ENCODE measurements around the gene WASF3. TPM values are rescaled to one million over a fixed set of nuclear protein-coding genes. Genes with fewer than 3 reads are reported as not detected.

WASF3 gene
- total RNA-seq, 1 experiment from 2014 or later: 30.3 TPM

DNA sequence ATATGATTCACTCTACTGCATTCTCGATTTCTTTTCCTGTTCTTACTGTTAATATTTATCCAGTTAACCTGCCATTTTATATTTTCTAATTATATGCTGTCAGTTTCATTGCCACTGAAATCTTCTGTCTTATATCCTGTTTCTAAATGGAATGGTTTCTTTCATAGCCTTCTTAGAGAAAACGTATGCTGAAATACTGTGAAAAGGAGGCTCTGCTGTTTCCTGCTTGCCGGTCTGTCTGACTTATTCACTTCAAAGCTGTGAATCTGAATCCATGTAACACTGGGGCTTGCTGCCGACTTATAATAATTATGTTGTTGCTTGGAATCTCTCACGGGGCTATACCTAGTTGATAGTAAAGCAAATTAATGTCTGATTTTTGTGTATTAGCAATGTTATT lies 123.1 kb downstream of the WASF3 start:
- Histone ChIP-seq H3K36me3 (peaks cover 13% of the 10 kb centered on the region), H3K27me3 (no peaks in the 10 kb centered on the region), H3K27ac (peak overlapping the region; percentile 14; the same call in 1 of the 2 replicates)

DNA sequence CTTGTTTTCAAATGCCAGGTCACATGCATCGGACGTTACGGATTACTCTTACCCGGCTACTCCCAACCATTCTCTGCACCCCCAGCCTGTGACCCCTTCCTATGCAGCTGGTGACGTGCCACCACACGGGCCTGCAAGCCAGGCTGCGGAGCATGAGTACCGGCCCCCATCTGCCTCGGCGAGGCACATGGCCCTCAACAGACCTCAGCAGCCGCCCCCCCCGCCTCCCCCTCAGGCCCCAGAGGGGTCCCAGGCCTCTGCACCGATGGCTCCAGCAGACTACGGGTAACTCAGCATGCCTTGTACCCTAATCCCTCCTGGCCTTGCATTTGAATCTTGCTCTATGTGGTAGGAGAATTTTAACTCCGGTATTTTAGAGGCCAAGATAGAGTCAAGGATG lies 123.6 kb downstream of the WASF3 start:
- Histone ChIP-seq H3K27ac (no peak overlapping the region), H3K9me3 (replicated peaks) (no peaks in the 10 kb centered on the region), H3K4me1 (peaks cover 3% of the 10 kb centered on the region; the same call in 1 of the 2 replicates), H3K27me3 (no peaks in the 10 kb centered on the region), H3K4me3 (no peak overlapping the region), H3K36me3 (peaks cover 16% of the 10 kb centered on the region)
- no peak for DNase-seq

More for the DNA sequence above, 123.1 kb downstream of the WASF3 start:
- no peak for DNase-seq
- peaks cover 3% of the 10 kb centered on the region; the same call in 1 of the 2 replicates for H3K4me1 ChIP-seq
- H3K9me3 ChIP-seq (replicated peaks): no peaks in the 10 kb centered on the region
- no peak overlapping the region for H3K4me3 ChIP-seq

DNA sequence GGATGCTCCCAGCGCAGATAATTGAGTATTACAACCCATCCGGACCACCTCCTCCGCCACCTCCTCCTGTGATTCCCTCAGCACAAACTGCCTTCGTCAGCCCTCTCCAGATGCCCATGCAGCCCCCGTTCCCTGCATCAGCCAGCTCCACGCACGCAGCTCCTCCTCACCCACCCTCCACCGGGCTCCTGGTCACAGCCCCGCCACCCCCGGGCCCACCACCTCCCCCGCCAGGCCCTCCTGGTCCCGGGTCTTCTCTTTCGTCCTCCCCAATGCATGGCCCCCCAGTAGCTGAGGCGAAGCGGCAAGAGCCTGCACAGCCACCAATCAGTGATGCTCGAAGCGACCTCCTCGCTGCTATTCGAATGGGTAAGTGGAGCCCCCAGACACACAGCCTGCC lies 125.1 kb downstream of the WASF3 start:
- peaks cover 3% of the 10 kb centered on the region; the same call in 1 of the 2 replicates for H3K4me1 ChIP-seq
- no peak overlapping the region for H3K4me3 ChIP-seq
- no peaks in the 10 kb centered on the region for H3K9me3 ChIP-seq (replicated peaks)
- H3K27ac ChIP-seq: no peak overlapping the region
- DNase-seq: no peak
- H3K27me3 ChIP-seq: no peaks in the 10 kb centered on the region
- peaks cover 24% of the 10 kb centered on the region for H3K36me3 ChIP-seq

DNA sequence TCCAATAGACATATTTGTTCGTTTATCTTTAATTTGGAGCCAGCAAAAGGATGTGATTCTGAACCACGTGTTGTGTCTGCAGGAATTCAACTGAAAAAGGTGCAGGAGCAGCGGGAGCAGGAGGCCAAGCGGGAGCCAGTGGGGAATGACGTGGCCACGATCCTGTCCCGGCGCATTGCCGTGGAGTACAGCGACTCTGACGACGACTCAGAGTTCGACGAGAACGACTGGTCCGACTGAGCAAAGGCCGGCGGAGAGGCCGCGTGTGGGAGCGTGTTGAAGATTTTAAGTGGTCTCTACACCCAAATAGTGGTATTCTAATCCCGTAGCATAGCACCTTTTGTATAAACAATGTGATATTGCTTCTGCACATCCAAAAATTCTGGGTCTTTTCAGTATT lies 128.1 kb downstream of the WASF3 start:
- no peak overlapping the region for H3K4me3 ChIP-seq
- H3K36me3 ChIP-seq: peaks cover 31% of the 10 kb centered on the region
- H3K27ac ChIP-seq: no peak overlapping the region

DNA sequence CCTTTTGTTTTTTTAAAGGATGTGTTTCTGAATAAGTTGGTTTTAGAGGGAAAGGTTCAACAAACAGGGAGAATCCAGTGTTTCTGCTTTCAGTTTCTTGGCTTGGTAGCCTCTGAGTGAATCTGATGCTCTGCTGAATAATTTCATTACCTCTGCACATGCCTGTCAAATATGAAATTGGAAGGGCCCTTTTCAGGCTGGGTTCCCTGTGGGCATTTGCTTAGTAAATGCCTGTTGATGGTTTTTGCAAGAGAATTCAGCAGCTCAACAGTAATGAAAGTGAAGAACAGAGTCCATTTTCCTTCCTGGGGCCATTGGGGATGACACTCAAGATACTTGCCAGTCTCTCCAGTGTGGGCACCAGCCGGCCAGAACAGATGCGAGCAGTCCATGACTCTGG lies 128.8 kb downstream of the WASF3 start:
- peaks cover 3% of the 10 kb centered on the region; the same call in 1 of the 2 replicates for H3K9me3 ChIP-seq (replicated peaks)
- H3K36me3 ChIP-seq: peaks cover 35% of the 10 kb centered on the region
- no peaks in the 10 kb centered on the region for H3K27me3 ChIP-seq
- H3K4me1 ChIP-seq: peaks cover 8% of the 10 kb centered on the region
- H3K27ac ChIP-seq: no peak overlapping the region
- no peak for DNase-seq
- no peak overlapping the region for H3K4me3 ChIP-seq

More for the DNA sequence above, 128.1 kb downstream of the WASF3 start:
- Histone ChIP-seq H3K4me1 (peaks cover 9% of the 10 kb centered on the region), H3K27me3 (no peaks in the 10 kb centered on the region), H3K9me3 (replicated peaks) (peaks cover 3% of the 10 kb centered on the region; the same call in 1 of the 2 replicates)
- no peak for DNase-seq

DNA sequence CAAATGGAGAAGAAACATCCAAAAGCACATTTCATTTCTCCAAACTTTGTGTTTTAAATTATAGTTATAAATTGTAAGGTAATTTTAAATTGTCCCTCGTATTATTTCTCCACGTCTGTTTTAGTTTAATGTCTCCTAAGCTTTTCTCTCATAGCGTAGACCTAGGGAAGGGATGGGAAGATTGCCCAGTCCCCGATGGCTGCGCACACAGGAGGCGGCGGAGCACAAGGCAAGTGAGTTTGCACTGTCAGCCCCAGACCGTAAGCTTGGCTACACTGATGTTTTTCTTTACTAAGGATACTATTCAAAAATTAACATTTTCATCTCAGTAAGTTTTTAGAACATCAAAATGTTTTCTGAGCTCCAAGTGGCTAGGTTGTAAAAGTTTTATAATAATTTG lies 130.8 kb downstream of the WASF3 start:
- no peaks in the 10 kb centered on the region for H3K27me3 ChIP-seq
- peaks cover 8% of the 10 kb centered on the region for H3K4me1 ChIP-seq
- no peak overlapping the region for H3K27ac ChIP-seq
- H3K4me3 ChIP-seq: no peak overlapping the region
- DNase-seq: no peak
- H3K36me3 ChIP-seq: peaks cover 25% of the 10 kb centered on the region
- peaks cover 3% of the 10 kb centered on the region; the same call in 1 of the 2 replicates for H3K9me3 ChIP-seq (replicated peaks)

DNA sequence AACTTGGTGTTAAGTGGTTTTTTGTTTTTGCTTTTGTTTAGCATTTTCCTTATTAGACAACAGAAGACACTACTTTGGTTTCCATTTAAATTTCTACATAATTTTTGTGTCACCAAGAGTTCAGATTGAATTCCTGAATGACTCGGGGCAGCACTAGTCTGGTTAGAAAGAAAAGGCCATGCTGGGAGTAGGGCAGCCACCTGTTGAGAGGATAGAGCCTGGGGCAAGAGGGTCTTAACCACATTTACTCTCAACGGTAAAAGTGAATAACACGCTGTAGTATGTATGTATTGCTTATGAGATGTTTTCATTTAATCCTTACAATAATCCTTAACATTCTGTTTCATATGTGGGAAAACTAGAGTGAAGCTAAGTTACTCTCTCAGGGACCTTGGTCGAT lies 131.5 kb downstream of the WASF3 start:
- peaks cover 3% of the 10 kb centered on the region; the same call in 1 of the 2 replicates for H3K9me3 ChIP-seq (replicated peaks)
- H3K27ac ChIP-seq: no peak overlapping the region
- H3K27me3 ChIP-seq: no peaks in the 10 kb centered on the region
- DNase-seq: peak; percentile 49 to 69
- no peak overlapping the region for H3K4me3 ChIP-seq
- peaks cover 22% of the 10 kb centered on the region for H3K36me3 ChIP-seq
- H3K4me1 ChIP-seq: peaks cover 8% of the 10 kb centered on the region

DNA sequence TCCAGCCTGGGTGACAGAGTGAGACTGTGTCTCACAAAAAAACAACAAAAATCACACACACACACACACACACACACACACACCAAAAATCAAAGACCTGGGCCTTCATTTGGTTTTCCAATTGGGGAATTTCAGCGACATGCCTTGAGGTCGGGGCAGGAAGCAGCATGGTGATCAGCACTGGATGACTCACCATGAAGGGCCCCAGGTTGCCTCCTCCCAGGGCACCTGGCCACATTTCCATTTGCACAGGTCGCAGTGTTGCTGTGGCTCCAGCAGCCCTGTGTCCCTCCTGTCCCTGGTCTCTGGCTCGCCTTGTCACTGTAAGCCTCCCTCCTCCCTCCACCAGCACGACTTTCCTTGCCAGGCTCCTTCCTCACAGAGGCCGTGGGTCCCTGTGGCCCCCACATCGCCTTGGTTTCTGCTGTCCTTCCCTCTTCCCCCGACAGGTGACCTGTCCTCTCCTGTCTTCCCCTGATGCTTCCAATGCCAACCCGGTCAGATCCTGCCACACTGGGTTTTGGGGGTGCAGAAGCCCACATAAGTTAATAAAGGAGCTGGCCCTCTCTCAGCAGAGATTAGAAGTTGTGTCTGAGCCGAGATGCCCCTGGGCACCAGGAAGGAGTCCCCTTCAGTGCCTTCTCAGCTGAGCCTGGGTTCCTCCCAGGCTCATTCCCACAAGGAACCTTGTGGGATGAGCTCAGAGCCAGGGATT lies 136.4 kb downstream of the WASF3 start:
- H3K4me1 ChIP-seq: peaks cover 5% of the 10 kb centered on the region
- DNase-seq: no peak

DNA sequence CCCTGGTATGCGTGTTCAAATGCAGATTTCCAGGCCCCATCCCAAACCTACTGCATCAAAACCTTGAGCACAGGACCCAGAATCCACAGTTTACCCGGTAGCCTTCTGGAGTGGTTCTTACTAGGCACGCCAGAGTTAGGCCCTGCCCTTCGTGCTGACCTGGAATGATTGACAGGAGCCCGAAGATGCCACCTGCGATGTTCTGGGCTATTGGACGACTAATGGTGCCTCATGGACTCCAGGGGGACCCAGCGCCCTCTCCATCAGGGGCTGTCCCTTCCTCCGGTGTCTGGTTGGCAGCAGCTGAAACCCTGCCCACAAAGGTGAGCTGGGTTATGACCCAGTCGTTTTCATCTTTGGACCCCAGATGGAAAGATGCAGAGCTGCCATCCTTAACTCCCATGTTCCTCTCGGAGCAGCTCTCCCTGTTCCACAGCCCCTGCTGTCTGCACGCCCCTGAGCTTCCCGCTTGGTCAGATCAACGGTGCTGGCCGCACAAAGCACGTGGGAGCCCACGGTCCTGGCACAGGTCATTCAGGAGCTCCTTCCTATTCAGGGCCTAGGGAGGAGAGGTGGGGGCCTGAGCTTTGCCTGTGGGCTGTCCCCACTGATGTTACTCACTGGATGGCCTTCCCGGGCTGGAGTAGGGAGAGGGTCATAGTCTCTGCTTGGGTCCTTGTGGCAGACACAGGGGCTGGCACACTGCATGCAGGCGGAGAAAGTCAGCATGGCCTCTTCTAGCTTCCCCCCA lies 137.3 kb downstream of the WASF3 start:
- DNase-seq: peak in 1 of 2 experiments; percentile 9
- H3K4me3 ChIP-seq: no peak overlapping the region
- H3K9me3 ChIP-seq (replicated peaks): peaks cover 3% of the 10 kb centered on the region; the same call in 1 of the 2 replicates
- H3K27ac ChIP-seq: no peak overlapping the region
- H3K4me1 ChIP-seq: no peaks in the 10 kb centered on the region
- H3K27me3 ChIP-seq: no peaks in the 10 kb centered on the region
- H3K36me3 ChIP-seq: peaks cover 4% of the 10 kb centered on the region

More for the DNA sequence above, 136.4 kb downstream of the WASF3 start:
- Histone ChIP-seq H3K27ac (no peak overlapping the region), H3K27me3 (no peaks in the 10 kb centered on the region), H3K9me3 (replicated peaks) (peaks cover 3% of the 10 kb centered on the region; the same call in 1 of the 2 replicates), H3K4me3 (no peak overlapping the region), H3K36me3 (peaks cover 6% of the 10 kb centered on the region)

DNA sequence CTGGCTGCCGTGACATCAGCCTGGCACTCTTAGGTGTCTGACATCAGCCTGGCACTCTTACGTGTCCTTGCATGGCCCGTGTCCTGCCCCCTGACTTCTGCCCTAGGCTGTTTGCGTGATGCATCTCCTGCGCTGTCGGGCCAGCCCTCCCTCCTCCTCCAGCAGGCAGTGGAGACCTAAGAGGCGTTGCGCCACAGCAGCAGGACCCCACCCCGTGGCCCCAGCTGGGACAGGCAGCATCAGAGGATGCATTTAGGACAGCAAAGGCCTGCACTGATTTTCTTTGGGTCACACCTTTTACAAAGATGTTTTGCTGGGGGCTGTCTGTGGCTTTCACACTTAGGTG lies 137.8 kb downstream of the WASF3 start:
- Histone ChIP-seq H3K27ac (no peak overlapping the region), H3K27me3 (no peaks in the 10 kb centered on the region), H3K4me1 (no peaks in the 10 kb centered on the region), H3K4me3 (no peak overlapping the region), H3K36me3 (peaks cover 4% of the 10 kb centered on the region), H3K9me3 (replicated peaks) (peaks cover 1% of the 10 kb centered on the region; the same call in 1 of the 2 replicates)
- DNase-seq: no peak

DNA sequence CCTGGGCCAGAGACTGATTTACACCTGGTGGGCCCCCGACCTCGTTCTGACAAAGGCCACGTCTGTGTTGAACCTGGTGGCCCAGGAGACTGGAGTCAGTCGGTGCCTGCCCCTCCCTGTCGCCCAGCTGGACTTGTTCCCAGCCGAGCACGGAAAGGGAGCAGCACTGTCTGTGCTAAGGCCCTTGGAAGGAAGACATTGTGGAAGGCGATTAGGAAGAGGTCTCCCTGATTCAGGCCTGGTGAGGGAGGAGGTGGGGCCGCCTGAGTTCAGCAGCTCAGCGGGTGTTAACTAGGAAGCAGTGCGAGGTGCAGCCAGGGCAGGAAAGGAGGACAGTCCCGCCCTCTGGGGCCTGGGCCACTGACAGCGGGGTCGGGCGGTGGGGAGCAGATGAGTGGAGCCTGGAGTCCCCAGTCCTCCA lies 138.4 kb downstream of the WASF3 start:
- DNase-seq: no peak
- Histone ChIP-seq H3K27ac (no peak overlapping the region), H3K4me1 (no peaks in the 10 kb centered on the region), H3K9me3 (replicated peaks) (no peaks in the 10 kb centered on the region), H3K27me3 (no peaks in the 10 kb centered on the region), H3K4me3 (no peak overlapping the region), H3K36me3 (peaks cover 2% of the 10 kb centered on the region)

DNA sequence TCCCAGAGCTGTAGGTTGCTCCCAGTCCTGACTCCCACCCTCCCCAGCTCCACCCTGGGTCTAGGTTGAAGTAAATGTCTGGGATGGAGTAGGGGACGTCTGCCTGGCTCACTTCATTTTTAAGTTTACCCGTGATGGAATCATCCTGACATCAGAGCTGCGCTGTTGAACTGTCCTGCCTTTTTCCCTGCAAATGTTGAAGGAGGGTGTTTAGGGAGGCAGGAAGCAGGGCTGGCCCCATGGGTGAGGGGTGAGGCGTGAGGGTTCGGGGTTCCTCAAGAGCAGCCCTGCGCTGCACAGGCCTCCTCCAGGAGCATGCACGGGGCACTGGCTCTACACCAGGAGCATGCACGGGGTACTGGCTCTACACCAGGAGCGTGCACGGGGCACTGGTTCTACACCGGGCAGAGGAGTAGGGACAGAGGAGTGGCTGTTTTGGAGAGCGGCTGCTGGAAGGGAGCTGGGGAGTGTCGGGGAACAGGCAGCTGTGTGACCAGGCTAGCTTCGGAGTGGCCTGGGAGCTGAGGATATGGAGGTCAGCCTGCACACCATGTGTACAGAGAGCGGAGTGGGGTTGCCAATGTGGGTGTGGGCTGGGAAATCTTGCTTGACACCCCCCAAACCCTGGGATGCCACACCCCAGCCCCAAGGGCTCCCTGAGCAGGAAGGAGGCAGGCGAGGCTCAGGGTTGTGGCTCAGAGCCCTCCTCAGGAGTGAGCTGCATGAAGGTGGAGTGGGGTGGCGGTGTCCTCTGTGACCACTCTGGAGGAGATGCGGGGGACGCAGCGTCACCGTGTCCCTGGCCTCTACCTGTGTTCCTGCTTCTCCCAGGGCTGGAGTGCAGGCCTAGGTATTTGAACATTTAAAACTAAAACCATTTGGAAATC lies 139.8 kb downstream of the WASF3 start:
- H3K4me1 ChIP-seq: no peaks in the 10 kb centered on the region
- H3K27ac ChIP-seq: no peak overlapping the region
- no peaks in the 10 kb centered on the region for H3K36me3 ChIP-seq
- no peaks in the 10 kb centered on the region for H3K27me3 ChIP-seq
- DNase-seq: no peak
- H3K4me3 ChIP-seq: no peak overlapping the region
- no peaks in the 10 kb centered on the region for H3K9me3 ChIP-seq (replicated peaks)

DNA sequence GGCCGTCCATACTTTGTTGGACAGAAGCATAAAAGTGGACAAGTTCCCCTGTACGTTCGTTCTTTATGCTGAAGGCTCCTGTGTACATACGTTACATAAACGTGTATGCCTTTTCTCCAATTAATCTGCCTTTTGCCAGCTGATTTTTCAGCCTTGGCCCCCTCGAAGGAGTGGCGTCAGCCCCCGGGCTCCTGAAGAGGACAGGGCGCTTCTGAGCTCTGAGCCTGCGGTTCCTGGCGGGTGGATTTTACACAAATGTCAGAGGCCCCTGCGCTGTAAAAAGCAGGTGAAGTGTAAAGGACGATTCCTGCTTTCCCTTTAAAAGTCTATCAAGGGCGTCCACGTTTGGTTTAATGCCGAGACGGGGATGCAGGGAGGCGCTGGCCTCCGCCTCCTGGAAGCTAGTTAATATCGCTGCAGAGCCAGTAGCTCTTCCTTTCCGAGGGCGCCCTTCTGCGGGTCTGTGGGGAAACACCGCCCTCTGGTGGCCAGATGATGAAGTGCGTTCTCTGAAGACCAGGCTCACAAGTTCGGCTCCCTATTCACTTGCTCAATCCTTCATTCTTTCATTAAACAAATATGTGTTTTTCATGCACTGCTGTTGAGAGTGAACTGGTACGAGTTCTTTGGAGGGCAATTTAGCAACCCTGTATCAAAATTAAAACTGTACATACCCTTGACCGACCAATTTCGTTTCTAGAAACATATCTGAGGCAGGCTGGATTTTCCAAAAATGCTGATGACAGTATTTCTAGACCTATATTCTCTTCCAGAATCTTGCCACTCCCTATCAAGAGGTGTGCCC lies 141.1 kb downstream of the WASF3 start:
- H3K4me3 ChIP-seq: peak overlapping the region; percentile 41
- no peaks in the 10 kb centered on the region for H3K4me1 ChIP-seq
- peak; percentile 74 to 92 for DNase-seq

DNA sequence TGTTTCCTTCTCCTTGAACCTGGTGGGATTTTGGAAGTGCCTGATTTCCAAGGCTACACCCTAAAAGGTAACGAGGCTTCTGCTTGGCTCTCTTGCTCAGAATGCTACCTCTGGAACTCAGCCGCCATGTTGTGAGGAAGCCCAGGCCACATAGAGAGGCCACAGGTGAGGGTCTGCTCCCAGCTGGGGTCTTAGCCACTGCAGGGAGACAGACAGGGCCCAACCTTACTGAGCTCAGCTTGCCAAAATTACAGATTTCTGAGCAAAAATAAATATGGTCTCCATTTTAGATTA lies 141.7 kb downstream of the WASF3 start:
- Histone ChIP-seq H3K4me3 (no peak overlapping the region), H3K4me1 (no peaks in the 10 kb centered on the region), H3K27me3 (no peaks in the 10 kb centered on the region), H3K9me3 (replicated peaks) (no peaks in the 10 kb centered on the region), H3K36me3 (no peaks in the 10 kb centered on the region), H3K27ac (no peak overlapping the region)
- DNase-seq: no peak

More for the DNA sequence above, 141.1 kb downstream of the WASF3 start:
- Histone ChIP-seq H3K27me3 (no peaks in the 10 kb centered on the region), H3K36me3 (no peaks in the 10 kb centered on the region), H3K9me3 (replicated peaks) (no peaks in the 10 kb centered on the region), H3K27ac (no peak overlapping the region)
